SH-SY5Y (cell line): ENCODE results near the gene DOK3.

ENCODE experiments used
- GATA2 ChIP-seq: IDR thresholded peaks from 2 replicates; pipeline ENCODE4 v1.6.1; 2011; ENCODE audit warnings: mild to moderate bottlenecking, low read depth, low read length
- GATA3 ChIP-seq: IDR thresholded peaks from 2 replicates; pipeline ENCODE4 v1.6.1; 2011; ENCODE audit warnings: low read depth, mild to moderate bottlenecking, low read length, moderate library complexity

Gene DOK3

DNA sequence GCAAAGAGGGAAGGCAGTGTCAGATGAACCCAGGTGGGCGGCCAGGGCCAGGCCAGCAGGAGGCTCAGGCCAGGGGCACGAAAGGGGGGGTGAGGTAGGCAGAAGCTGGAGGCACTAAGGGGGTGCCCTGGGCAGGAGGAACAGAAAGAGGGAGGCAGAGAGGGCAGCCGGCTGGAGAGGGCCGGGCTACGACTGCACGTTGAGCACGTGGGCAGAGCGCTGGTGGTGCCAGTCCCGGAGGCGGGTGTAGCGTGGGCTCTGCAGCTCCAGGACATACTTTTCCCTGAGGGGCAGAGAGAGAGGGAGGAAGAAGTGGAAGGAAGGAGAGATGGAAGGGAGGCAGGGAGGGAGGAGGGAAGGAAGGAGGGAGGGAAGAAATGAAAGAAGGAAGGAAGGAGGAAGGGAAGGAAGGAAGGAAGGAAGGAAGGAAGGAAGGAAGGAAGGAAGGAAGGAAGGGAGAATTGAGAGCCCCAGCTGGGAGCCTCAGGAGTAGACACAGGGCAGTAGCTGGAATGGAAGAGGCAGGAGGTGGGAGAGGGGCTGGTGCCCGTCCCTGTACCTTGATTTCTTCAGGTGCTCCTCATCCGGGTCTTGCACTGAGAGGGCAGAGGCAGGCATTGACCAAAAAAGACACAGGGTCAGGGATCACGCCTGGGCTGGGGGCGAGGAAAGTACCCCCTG, 19.2 kb downstream of the DOK3 start:
- no peak for TF ChIP-seq GATA2
- TF ChIP-seq GATA3 = no peak

DNA sequence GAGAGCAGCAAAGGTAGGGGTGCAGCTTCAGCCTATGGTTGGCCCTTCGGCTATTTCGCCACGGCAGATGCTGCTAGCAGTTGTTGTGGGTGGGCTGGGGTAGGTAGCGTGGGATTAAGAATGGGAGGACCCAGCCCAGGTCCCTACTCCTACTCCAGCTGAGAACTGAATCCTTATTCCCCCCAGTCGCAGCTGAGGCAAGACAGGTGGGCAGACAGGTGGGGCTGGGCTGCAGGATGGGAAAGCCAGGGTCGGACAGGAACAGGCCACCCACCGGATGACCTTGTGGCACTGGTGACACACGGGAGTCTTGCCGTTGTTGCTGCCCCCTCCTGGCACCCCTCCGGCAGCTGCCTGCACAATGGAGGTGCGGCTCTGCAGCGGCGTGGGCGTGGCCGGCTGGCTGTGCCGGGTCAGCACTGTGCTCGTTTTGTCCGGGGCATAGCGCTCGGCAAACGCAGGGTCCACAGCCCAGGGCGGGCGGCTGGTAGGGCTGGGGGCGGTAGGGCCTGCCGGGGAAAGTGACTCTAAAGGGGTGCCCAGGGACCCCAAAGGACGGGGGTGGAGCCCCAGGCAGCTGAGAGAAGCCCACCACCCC, 20.4 kb downstream of the DOK3 start:
- no peak for TF ChIP-seq GATA3
- TF ChIP-seq GATA2 = no peak

DNA sequence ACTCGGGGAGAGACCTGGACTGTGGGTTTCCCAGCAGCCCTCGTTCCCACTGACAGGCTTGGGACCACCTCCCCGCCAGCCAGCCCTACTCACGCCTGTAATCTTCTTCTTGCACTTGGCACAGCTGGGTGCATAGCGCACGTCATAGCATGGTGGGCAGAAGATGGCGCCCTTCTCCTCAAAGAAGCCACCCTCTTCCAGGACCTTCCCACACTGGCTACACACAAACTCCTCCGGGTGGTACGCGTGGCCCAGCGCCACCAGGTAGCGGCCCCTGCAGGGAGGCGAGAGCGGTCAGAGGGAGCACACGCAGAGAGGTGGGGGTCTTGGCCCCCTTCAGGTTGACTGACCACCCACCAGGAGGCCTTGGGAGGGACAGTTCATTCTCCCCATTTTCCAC, 21.7 kb downstream of the DOK3 start:
- TF ChIP-seq GATA2 (no peak), GATA3 (no peak)

DNA sequence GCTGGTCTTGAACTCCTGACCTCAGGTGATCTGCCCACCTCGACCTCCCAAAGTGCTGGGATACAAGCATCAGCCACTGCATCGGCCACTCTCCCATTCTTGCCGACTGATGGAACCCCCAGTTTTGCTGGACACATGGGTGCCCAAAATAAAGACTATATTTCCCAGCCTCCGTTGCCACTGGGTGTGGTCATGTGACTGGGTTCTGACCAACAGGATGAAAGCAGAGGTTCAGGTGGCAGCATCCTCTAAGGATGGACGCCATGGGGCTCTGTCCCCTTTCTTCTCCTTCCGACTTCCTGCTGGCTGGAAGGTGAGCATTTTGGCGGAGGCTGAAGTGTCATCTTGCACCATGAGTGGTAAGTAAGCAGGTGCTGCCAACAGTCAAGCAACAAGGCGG, 22.5 kb downstream of the DOK3 start:
- TF ChIP-seq GATA3 (no peak), GATA2 (no peak)

DNA sequence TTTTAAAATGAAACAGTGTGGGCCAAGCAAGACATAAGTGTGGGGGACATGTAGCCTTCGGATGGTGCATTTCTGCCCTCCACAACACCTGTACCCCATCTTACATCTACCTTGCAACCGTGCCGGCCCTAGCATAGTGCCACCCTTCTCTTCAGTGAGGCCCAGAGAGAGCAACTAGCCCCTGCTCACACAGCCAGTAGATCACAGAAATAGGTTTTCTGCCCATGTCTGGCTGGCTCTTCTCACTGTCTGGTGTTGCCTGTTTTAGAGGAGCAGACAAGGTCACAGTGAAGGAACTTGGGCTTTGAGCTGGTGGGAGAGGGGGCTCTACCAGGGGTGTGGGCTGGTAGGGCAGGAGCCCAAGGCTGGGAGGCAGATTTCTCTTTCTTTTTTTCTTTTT, 23.4 kb downstream of the DOK3 start:
- no peak for TF ChIP-seq GATA2

DNA sequence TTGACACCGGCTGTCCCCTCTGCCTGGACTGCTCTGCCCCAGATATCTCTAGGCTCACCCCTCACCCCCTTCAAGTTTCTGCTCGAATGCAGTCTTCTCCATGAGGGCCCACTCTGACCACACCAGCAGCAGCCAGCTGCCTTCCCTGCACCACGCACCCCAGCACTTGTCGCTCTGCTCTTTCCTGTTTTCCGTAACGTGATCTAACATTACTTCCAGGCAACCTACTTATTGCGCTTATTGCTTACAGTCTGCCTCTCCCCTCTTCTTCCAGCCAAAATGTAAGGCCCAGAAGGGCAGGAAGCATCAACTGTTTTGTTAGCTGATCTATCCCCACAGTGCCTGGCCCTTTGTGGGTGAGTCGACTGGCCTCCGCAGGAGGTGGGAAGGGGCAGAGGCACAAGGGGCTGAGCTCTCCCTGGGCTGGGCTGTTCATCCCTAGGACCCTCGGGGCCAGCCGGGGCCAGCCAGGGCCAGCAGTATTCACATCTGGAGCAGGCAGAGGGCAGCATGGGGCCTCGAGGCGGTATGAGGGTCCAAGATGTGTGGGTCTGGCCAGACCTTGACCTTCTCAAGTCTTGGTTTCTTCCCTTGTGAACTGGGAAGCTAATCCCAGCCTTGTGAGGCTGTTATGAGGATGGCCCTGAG, 24.6 kb downstream of the DOK3 start:
- TF ChIP-seq GATA2 (no peak), GATA3 (no peak)

DNA sequence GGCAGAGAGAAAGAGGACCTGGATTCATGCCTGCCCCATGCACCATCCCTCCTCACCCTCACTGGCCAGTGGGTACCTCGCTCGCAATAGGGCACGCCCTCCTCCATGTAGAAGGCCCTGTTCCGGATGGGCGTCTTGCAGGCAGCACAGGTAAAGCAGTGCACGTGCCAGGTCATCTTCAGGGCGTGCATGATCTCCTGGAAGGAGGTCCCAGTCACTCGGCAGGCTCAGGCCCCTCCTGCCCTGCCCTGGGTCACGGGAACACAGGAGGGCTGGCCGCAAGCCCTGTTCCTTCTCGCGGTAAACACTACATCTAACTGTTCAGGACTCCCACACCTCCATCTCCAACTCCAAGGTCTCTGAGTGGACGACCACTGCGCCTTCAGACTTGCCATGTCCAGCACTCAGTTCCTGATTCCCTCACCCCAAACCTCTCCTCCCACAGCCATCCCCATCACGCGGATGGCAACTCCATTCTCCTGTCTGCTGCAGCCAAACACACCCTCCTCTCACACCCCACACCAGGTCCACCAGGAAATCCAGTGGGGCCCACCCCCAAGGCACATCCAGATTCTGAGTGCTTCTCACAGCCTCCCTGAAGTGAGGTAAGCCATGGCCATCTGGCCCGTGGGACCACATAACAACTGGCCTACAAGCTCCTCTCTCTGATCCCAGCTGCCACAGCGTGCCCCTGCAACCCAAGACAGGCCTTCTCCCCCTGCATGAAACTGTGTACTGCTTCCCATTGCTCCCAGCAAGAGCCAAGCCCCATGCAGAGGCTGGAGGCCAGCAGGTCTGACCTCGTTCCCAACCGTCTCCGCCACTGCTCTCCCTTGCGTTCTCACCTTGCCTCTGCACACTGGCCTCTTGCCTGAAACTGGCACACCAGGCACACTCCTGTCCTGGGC, 25.4 kb downstream of the DOK3 start:
- TF ChIP-seq GATA2 = no peak
- TF ChIP-seq GATA3 = no peak

DNA sequence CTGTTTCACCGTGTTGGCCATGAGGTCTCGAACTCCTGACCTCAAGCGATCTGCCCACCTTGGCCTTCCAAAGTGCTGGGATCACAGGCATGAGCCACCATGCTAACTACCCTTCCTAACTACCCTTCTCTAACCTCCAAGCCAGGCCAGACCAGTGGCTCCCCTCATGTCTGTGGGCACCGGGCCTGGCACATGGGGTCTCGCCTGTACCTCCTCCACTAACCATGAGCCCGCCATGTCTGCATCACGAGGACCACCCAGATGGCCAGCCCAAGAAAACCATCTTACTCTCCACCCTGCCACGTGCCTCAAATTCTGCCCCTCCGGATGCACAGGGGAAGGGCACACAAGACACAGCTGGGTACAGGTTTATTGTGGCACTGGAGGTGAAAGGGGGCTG, 26.6 kb downstream of the DOK3 start:
- TF ChIP-seq GATA2 = no peak
- TF ChIP-seq GATA3 = no peak

DNA sequence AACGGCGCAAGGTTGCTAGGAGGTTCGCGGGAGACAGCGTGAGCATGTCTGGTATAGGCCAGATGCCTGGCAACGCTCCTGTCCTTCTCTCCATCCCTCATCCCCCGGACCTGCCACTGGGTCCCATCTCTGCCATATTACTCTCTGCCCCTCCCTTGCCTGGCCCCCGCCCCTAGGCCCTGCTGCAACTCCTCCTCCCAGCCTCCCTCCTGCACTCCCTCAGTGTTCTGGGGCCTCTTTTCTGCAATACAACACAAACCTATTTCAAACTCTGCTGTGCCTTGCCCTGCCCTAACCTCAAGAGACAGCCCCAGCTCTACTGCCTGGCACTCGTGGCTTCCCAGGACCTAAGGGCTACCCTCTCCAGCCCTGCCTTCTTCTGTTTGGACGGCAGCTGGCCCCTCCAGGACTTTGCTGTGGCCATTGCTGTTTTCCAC, 27.2 kb downstream of the DOK3 start:
- TF ChIP-seq GATA2 (no peak), GATA3 (no peak)

DNA sequence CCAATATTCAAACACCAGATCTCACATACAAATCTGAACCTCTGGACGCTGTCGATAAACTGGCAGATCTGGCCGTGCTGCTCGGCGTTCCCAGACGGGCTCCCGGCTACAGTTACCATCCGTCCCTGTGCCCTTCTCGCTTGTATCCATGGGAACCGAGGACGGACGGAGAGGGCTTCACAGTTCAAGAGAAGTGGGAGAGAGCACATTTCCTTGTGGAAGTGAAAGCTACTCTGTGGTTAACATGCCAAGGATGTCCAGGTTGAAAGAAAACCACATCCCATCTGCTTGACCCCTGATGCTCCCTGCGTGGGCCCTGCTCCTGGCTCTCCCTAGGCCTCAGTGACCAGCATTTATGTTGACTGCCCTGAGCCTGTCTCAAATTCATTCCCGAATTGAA, 29.9 kb downstream of the DOK3 start:
- no peak for TF ChIP-seq GATA3
- no peak for TF ChIP-seq GATA2

DNA sequence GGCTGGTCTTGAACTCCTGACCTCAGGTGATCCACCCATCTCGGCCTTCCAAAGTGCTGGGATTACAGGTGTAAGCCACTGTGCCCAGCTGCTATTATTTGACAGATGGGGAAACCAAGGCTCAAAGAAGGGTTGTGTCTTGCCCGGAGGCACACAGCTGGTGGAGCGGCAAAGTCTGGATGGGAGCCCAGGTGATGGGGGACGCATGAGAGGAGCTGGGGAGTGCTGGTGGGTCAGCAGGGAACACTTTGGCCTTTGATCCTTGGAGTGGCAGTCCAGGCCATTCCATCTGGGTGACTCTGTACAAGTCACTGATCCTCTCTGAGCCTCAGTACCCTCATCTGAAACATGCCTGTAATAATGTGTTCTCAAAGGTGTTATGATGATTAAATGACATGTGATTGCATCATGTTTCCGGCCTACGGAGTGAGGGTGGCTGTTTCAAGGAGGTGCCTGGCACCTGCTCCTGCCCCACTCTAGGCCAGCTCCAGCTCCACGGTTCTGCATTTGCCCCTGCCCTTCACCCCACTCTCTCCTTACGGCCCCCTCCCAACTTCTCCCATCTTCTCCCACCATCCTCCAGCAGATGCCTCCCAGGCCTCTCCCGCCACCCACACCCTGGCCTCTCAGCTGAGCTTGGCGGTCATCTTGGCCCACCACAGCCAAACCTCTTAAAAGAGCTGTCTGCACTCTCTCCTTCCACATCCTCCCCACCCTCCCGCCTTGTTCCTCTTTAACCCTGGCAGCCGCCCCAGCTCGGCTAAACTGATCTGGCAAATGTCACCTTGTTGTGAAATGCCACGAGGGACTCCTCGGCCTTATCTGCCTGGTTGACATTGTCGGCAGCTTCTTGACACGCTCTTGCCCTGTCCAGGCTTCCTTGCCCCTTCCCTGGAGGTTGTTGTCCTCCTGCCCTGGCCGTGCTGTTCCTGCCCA, 30.6 kb downstream of the DOK3 start:
- peak; percentile 65 for TF ChIP-seq GATA2
- TF ChIP-seq GATA3 = no peak

DNA sequence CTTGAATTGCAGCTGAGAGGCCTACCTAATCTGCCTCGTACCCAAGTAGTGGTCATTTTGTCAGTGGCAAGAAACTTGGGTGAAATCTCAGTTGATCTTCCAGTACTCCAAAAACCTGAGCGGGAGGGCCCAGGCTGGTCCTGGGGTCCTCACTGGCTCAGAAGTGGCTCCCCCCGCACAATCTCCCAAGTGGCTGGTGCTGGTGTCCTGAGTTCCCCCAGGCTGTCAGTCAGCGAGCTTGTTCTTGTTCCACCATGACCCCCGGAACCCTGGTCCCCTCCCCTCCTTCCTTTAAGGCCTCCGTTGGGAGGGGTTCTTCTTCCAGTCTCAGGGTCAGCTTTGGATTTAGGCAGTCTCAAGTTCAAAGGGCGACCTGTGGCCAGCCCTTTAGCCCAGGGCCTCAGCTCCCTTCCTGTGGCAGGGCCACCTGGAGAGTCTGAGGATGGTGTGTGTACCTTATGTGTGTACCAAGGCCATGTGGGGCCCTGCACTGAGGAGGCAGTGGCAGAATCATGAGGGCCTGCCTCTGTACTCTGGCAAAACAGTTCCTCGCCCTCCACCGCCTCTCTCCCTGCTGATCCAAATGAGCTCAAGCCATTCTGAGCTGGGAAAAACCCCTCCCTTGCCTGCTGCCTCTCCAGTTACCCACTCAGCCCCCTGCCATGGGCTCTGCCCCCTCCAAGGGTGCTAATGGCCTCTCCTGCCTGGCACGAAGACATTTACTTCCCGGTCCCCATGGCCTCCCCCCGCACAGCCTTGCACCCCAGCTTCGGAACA, 31.7 kb downstream of the DOK3 start:
- no peak for TF ChIP-seq GATA3
- no peak for TF ChIP-seq GATA2

DNA sequence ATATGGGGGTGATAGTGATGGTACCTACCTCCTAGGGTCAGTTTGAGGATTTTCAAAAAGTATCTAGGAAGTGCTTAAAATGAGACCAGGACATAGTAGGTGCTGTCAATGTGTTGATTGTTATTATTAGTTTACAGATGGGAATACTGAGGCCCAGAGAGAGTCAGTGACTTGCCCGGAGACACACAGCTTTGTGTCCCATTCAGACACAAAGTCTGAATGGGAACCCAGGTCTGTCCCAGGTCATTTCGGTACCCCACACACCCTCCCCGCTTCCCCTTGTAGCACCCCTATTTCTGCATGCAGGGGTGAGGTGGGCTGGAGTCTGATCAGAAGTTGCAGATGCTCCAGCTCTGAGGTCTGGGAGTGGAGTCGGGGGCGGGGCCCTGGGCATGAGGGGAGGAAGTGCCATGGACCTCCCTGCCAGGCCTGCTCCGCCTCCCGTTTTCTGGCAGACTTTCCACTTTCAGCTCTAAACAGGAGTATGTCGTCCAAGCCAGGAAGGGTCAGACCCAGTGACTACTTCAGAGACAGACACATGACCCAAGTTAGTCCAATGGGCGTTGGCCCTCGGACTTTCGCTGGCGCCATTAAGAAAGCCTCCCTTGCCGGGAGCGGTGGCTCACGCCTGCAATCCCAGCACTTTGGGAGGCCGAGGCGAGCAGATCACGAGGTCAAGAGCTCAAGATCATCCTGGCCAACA, 32.9 kb downstream of the DOK3 start:
- TF ChIP-seq GATA3 (no peak), GATA2 (no peak)
